HCT116 (cell line): ENCODE results near the gene SETD3. TPM values are rescaled to one million over a fixed set of nuclear protein-coding genes. Genes with fewer than 3 reads are reported as not detected.

Experiments
- ATAC-seq: fragments of 200-7000 bp; cut with Tn5 transposase; 2 replicates; pipeline ENCODE4 v1.9.1; 2020; ENCODE audit warnings: mild to moderate bottlenecking, moderate library complexity
- BruUV-seq: library from RNA; stranded (reverse); fragments of 400-500 nt; replicated peaks from 2 replicates; lab custom pipeline; 2021; lab: Mats Ljungman, UMichigan
- CTCF ChIA-PET: fragments of 300-600 bp; sonication (Branson Sonifier 250); formaldehyde crosslinking; loops from one replicate; lab custom pipeline; 2021; ENCODE audit warnings: antibody characterized with exemption; lab: Charles Lee
- POLR2A ChIA-PET: fragments of 300-600, 350-600 bp; sonication (Branson Sonifier 250); formaldehyde crosslinking; loops from one replicate; lab custom pipeline; 2021; ENCODE audit warnings: antibody characterized with exemption; lab: Charles Lee
- RAD21 ChIA-PET, 2 experiments: fragments of 300-600 bp; sonication (Branson Sonifier 250); formaldehyde crosslinking; loops; one replicate each; lab custom pipeline; 2023; ENCODE audit warnings: low total read pairs in 2 of 2; ENCODE audit not compliant: uncharacterized antibody in 2 of 2, unreplicated experiment in 2 of 2, low non-redundant PET in 1 of 2; lab: Charles Lee
- DNase-seq: peaks from one replicate; pipeline ENCODE4 v3.0.0-alpha.2; 2010; ENCODE audit warnings: low read depth, low spot score
- H2AFZ ChIP-seq: fragments of 200-600 bp; shearing (Covaris generic), sonication (generic); 2 replicates; pipeline ENCODE4 v1.6.1; 2017; ENCODE audit warnings: low read depth, mixed run types, mixed read lengths, antibody characterized with exemption, low read length; ENCODE audit not compliant: poor library complexity, severe bottlenecking
- H3K27ac ChIP-seq: 2 replicates; pipeline ENCODE4 v1.5.1; 2012; ENCODE audit warnings: low read depth, low read length
- H3K27me3 ChIP-seq: fragments of 200-600 bp; sonication (generic); 2 replicates; pipeline ENCODE4 v1.6.1; 2016; ENCODE audit warnings: mixed run types, low read length, mixed read lengths; ENCODE audit not compliant: insufficient read depth
- H3K36me3 ChIP-seq, 2 experiments: fragments of 200-500 bp in 1 of 2; fragments of 200-600 bp in 1 of 2; sonication (Bioruptor generic) in 1 of 2; sonication (generic) in 1 of 2; 2 replicates each; pipeline versions ENCODE4 v1.5.1 to v1.6.1; 2014 to 2016; ENCODE audit warnings: low read length in 2 of 2, inconsistent platforms in 1 of 2, mixed read lengths in 1 of 2, mixed run types in 1 of 2; ENCODE audit not compliant: insufficient read depth in 2 of 2, control insufficient read depth in 1 of 2
- H3K4me1 ChIP-seq, 2 experiments: fragments of 200-600 bp in 1 of 2; sonication (generic) in 1 of 2; 2 replicates each; pipeline versions ENCODE4 v1.5.1 to v1.6.1; 2012 to 2017; ENCODE audit warnings: low read length in 2 of 2, inconsistent platforms in 1 of 2, mild to moderate bottlenecking in 1 of 2, mixed read lengths in 1 of 2, mixed run types in 1 of 2, moderate library complexity in 1 of 2; ENCODE audit not compliant: insufficient read depth in 2 of 2, control insufficient read depth in 1 of 2
- H3K4me2 ChIP-seq: fragments of 200-600 bp; sonication (generic); 2 replicates; pipeline ENCODE4 v1.6.1; 2017; ENCODE audit warnings: mixed run types, low read length, mixed read lengths
- H3K4me3 ChIP-seq, 2 experiments: fragments of 200-600 bp in 1 of 2; sonication (generic) in 1 of 2; replicated peaks in 1 of 2; 2 replicates each; pipeline ENCODE4 v1.5.1; 2011 to 2016; ENCODE audit warnings: low read length in 2 of 2, control low read depth in 1 of 2, low read depth in 1 of 2, mild to moderate bottlenecking in 1 of 2, mixed read lengths in 1 of 2, mixed run types in 1 of 2
- H3K79me2 ChIP-seq: fragments of 200-600 bp; sonication (generic); 2 replicates; pipeline ENCODE4 v1.6.1; 2017; ENCODE audit warnings: mild to moderate bottlenecking, mixed run types, low read length, moderate library complexity, mixed read lengths; ENCODE audit not compliant: insufficient read depth
- H3K9ac ChIP-seq: fragments of 200-600 bp; sonication (generic); 2 replicates; pipeline ENCODE4 v1.6.1; 2016; ENCODE audit warnings: low read length, mixed read lengths
- H3K9me2 ChIP-seq: fragments of 200-600 bp; sonication (generic), shearing (Covaris generic); 2 replicates; pipeline ENCODE4 v1.6.1; 2017; ENCODE audit warnings: mixed run types, mild to moderate bottlenecking, moderate library complexity; ENCODE audit not compliant: insufficient read depth
- H3K9me3 ChIP-seq, 2 experiments: fragments of 200-500 bp in 1 of 2; fragments of 200-600 bp in 1 of 2; sonication (Bioruptor generic) in 1 of 2; sonication (generic) in 1 of 2; 2 replicates each; pipeline ENCODE4 v1.6.1; 2014 to 2017; ENCODE audit warnings: low read length in 2 of 2, mixed read lengths in 2 of 2, inconsistent platforms in 1 of 2, low read depth in 1 of 2, mild to moderate bottlenecking in 1 of 2, mixed run types in 1 of 2, moderate library complexity in 1 of 2; ENCODE audit not compliant: control insufficient read depth in 1 of 2, insufficient read depth in 1 of 2
- H4K20me1 ChIP-seq: fragments of 200-600 bp; sonication (generic), shearing (Covaris generic); 2 replicates; pipeline ENCODE4 v1.6.1; 2017; ENCODE audit warnings: mixed run types, mild to moderate bottlenecking, moderate library complexity; ENCODE audit not compliant: insufficient read depth
- CBX3 ChIP-seq: IDR thresholded peaks from 2 replicates; pipeline ENCODE4 v1.6.1; 2012; ENCODE audit warnings: low read depth
- CEBPB ChIP-seq: IDR thresholded peaks from 2 replicates; pipeline ENCODE4 v1.6.1; 2012; ENCODE audit warnings: low read depth
- CTCF ChIP-seq, 3 experiments: fragments of 200-600 bp in 1 of 3; sonication (generic) in 1 of 3; IDR thresholded peaks in 2 of 3; conservative IDR thresholded peaks in 1 of 3; 2 replicates each; pipeline ENCODE4 v1.5.1; 2012 to 2017; ENCODE audit warnings: low read depth in 2 of 3, low read length in 2 of 3, antibody characterized with exemption in 1 of 3, borderline replicate concordance in 1 of 3, control low read depth in 1 of 3, mild to moderate bottlenecking in 1 of 3, mixed read lengths in 1 of 3, mixed run types in 1 of 3, moderate library complexity in 1 of 3; ENCODE audit not compliant: insufficient read depth in 1 of 3
- ELF1 ChIP-seq: IDR thresholded peaks from 2 replicates; pipeline ENCODE4 v1.6.1; 2012; ENCODE audit warnings: low read depth, borderline replicate concordance
- EZH2 ChIP-seq: fragments of 200-600 bp; sonication (generic); IDR thresholded peaks from 2 replicates; pipeline ENCODE4 v1.6.1; 2017; ENCODE audit warnings: antibody characterized with exemption, mixed run types
- EZH2phosphoT487 ChIP-seq: fragments of 200-600 bp; IDR thresholded peaks from 2 replicates; pipeline ENCODE4 v1.6.1; 2018; ENCODE audit warnings: antibody characterized with exemption, borderline replicate concordance
- FOSL1 ChIP-seq: IDR thresholded peaks from 2 replicates; pipeline ENCODE4 v1.6.1; 2012; ENCODE audit warnings: low read depth
- MAX ChIP-seq: IDR thresholded peaks from 2 replicates; pipeline ENCODE4 v1.6.1; 2012
- POLR2A ChIP-seq: IDR thresholded peaks from 2 replicates; pipeline ENCODE4 v1.7.0; 2011; ENCODE audit warnings: borderline replicate concordance; ENCODE audit not compliant: insufficient read depth, insufficient read length; ENCODE audit errors: extremely low read depth
- POLR2AphosphoS5 ChIP-seq: IDR thresholded peaks from 2 replicates; pipeline ENCODE4 v1.6.1; 2011; ENCODE audit warnings: mild to moderate bottlenecking, low read depth, low read length, moderate library complexity
- REST ChIP-seq: IDR thresholded peaks from 2 replicates; pipeline ENCODE4 v1.6.1; 2012; ENCODE audit warnings: low read depth
- SIN3A ChIP-seq: IDR thresholded peaks from 2 replicates; pipeline ENCODE4 v1.6.1; 2012; ENCODE audit warnings: low read depth
- SRF ChIP-seq: IDR thresholded peaks from 2 replicates; pipeline ENCODE4 v1.6.1; 2012; ENCODE audit warnings: low read depth
- YY1 ChIP-seq: IDR thresholded peaks from 2 replicates; pipeline ENCODE4 v1.6.1; 2011; ENCODE audit warnings: low read length, low read depth, moderate library complexity, mild to moderate bottlenecking; ENCODE audit not compliant: insufficient replicate concordance; ENCODE audit errors: extremely low read depth
- ZBTB33 ChIP-seq: IDR thresholded peaks from 2 replicates; pipeline ENCODE4 v1.6.1; 2011; ENCODE audit warnings: mild to moderate bottlenecking, low read length, moderate library complexity; ENCODE audit not compliant: insufficient replicate concordance; ENCODE audit errors: extremely low read depth
- intact Hi-C: fragments of 100-400 bp; cut with micrococcal nuclease; formaldehyde crosslinking; loops from 2 replicates; pipeline ENCODE4 v1.10.0; 2022
- total RNA-seq: library from RNA; stranded (reverse); gene quantifications from one replicate; pipeline ENCODE4 v1.2.1, GENCODE V29; 2021; ENCODE audit not compliant: unreplicated experiment

Gene SETD3
- total RNA-seq, 1 experiment from 2014 or later = 46.6 TPM

DNA sequence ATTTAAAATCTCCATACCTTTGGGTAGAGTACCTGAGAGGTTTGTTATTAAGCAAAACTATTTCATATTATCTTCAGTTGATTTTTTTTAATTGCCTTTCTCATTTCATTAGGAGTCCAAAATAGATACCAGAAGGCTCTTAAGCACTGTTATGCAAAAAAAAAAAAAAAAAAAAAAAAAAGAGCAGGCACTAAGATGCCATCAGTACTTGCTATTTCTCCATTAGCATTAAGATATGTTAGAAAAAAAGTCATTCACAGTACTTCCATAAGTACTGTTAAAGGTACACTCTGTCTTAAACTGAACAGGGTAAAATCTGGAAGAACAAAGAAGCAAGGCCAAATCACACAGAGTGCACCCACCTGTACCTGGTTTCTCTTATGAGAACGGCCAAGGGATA, 57.2 kb downstream of the SETD3 start:
- Histone ChIP-seq H3K9ac (no peak overlapping the region), H3K4me1 (no peaks in the 10 kb centered on the region), H3K27ac (no peak overlapping the region), H2AFZ (no peak overlapping the region), H3K4me3 (no peak overlapping the region), H3K79me2 (peaks cover under 1% of the 10 kb centered on the region; the same call in 1 of the 2 replicates), H3K27me3 (no peaks in the 10 kb centered on the region), H4K20me1 (no peaks in the 10 kb centered on the region), H3K36me3 (0 out of 4 replicates have a peak, but pooled peaks cover 0 to 3% of the 10 kb centered on the region in 2 experiments), H3K9me3 (peaks cover 0 to under 1% of the 10 kb centered on the region in 2 experiments; a peak in 2 of 4 replicates), H3K4me2 (no peak overlapping the region), H3K9me2 (no peaks in the 10 kb centered on the region)
- no peak for ATAC-seq
- BruUV-seq = no TSS peak
- TF ChIP-seq REST (no peak), EZH2phosphoT487 (no peak), MAX (no peak), CEBPB (no peak), CTCF (IDR thresholded peaks at IDR 0.05 in 2 of 3, conservative IDR thresholded peaks at IDR 0.05 in 1 of 3; ENCODE audit: borderline replicate concordance in 1 of 3, insufficient read depth in 1 of 3, low read depth in 2 of 3, low read length in 2 of 3) (no peak), ZBTB33 (no peak), POLR2AphosphoS5 (no peak), SRF (no peak), FOSL1 (no peak), EZH2 (no peak), SIN3A (no peak), CBX3 (no peak), ELF1 (no peak), POLR2A (no peak), YY1 (no peak)
- CTCF ChIA-PET = interaction anchor here (1.7 kb wide), 1 partner anchor 34 kb away, joined by 4 read pairs; no protein-coding TSS in a partner anchor
- RAD21 ChIA-PET = no interaction called here
- POLR2A ChIA-PET = no interaction called here
- intact Hi-C loops = no loop called here
- no peak for DNase-seq
